Esophagus squamous epithelium (tissue), 5 donors: Measurements from ENCODE around the gene ZNF275. TPM values are rescaled to one million over a fixed set of nuclear protein-coding genes. Genes with fewer than 3 reads are reported as not detected.

Experiments
- DNase-seq: peaks from one replicate; lab custom pipeline; 2025; lab: John Stamatoyannopoulos, UW
- H3K27ac ChIP-seq, 4 donors: fragments of 200-600 bp; sonication (generic); one replicate each; pipeline ENCODE4 v1.5.1; 2016 to 2019; ENCODE audit warnings: mild to moderate bottlenecking in 1 of 4
- H3K27me3 ChIP-seq, 4 donors: fragments of 200-600 bp; sonication (generic); 1 replicate in 3 of 4; 2 replicates in 1 of 4; pipeline versions ENCODE4 v1.5.1 to v1.6.0; 2017 to 2021; ENCODE audit warnings: antibody characterized with exemption in 1 of 4
- H3K36me3 ChIP-seq, 3 donors: fragments of 200-600 bp; sonication (generic); one replicate each; pipeline ENCODE4 v1.5.1; 2016 to 2019
- H3K4me1 ChIP-seq, 3 donors: fragments of 200-600 bp; sonication (generic); one replicate each; pipeline ENCODE4 v1.5.1; 2017 to 2019
- H3K4me3 ChIP-seq, 4 donors: fragments of 200-600 bp; sonication (generic); 1 replicate in 3 of 4; 2 replicates in 1 of 4; pipeline ENCODE4 v1.5.1; 2016 to 2019; ENCODE audit warnings: mild to moderate bottlenecking in 2 of 4, moderate library complexity in 1 of 4
- H3K9me3 ChIP-seq, 3 donors: fragments of 200-600 bp; sonication (generic); one replicate each; pipeline ENCODE4 v1.5.1; 2016 to 2019
- CTCF ChIP-seq, 6 experiments: fragments of 450-650 bp in 4 of 6; fragments of 200-600 bp in 2 of 6; sonication (generic) in 2 of 6; IDR thresholded peaks; one replicate each; pipeline ENCODE4 v1.5.1; 2016 to 2019; ENCODE audit warnings: antibody characterized with exemption in 6 of 6, mild to moderate bottlenecking in 4 of 6, moderate library complexity in 4 of 6
- POLR2A ChIP-seq, 4 donors: fragments of 450-650 bp; IDR thresholded peaks; one replicate each; pipeline ENCODE4 v1.6.1; 2017; ENCODE audit warnings: antibody characterized with exemption in 4 of 4, mild to moderate bottlenecking in 4 of 4, moderate library complexity in 3 of 4
- WGBS, 2 donors: methylation state at CpG; one replicate each; pipeline ENCODE4 v1.1.5; 2018; 5-methylcytosine and 5-hydroxymethylcytosine counted together
- intact Hi-C: fragments of 100-400 bp; cut with DNase I; formaldehyde crosslinking; loops from one replicate; pipeline ENCODE4 v1.15.0; 2022
- total RNA-seq, 4 donors: library from RNA; depleted of rRNA; stranded (reverse); fragments of >200 nt; gene quantifications; one replicate each; pipeline ENCODE4 v1.1.0, GENCODE V29; 2016
- donor health status: DM: yes; HTN: yes; CAD: no.

The ZNF275 gene
- total RNA-seq, 4 donors from 2014 or later, result 1.5 to 6.5 (median 2.9) TPM

GRCh38 chrX:153349952-153350351 is 16.0 kb downstream of the ZNF275 start:
- Histone ChIP-seq H3K9me3 (no peaks in the 10 kb centered on the region), H3K4me1 (no peaks in the 10 kb centered on the region), H3K4me3 (no peak overlapping the region), H3K36me3 (peaks cover 0 to 52% (median 0%) of the 10 kb centered on the region in 3 donors), H3K27me3 (no peaks in the 10 kb centered on the region), H3K27ac (no peak overlapping the region)
- 83 to 90% methylated on average over 1 to 4 of the region's 5 CpGs for WGBS, 2 donors
- TF ChIP-seq CTCF (IDR thresholded peaks at IDR 0.05) (no peak), POLR2A (IDR thresholded peaks at IDR 0.05) (no peak)
- DNase-seq, result no peak
- intact Hi-C loops, result no loop called here

GRCh38 chrX:153351981-153352380 is 18.0 kb downstream of the ZNF275 start:
- H3K4me3 ChIP-seq, result no peak overlapping the region
- DNase-seq, result no peak
- 42 to 82% methylated on average over 5 to 7 of the region's 8 CpGs for WGBS, 2 donors
- TF ChIP-seq CTCF (IDR thresholded peaks at IDR 0.05), result no peak
- no peak for TF ChIP-seq POLR2A (IDR thresholded peaks at IDR 0.05)
- no peak overlapping the region for H3K27ac ChIP-seq
- intact Hi-C loops, result no loop called here
- no peaks in the 10 kb centered on the region for H3K4me1 ChIP-seq
- H3K27me3 ChIP-seq, result no peaks in the 10 kb centered on the region
- peaks cover 0 to 35% (median 0%) of the 10 kb centered on the region in 3 donors for H3K36me3 ChIP-seq
- H3K9me3 ChIP-seq, result peaks cover 0 to 8% (median 0%) of the 10 kb centered on the region in 3 donors

GRCh38 chrX:153352858-153353257 is 18.9 kb downstream of the ZNF275 start:
- TF ChIP-seq CTCF (IDR thresholded peaks at IDR 0.05), result no peak
- no peak for TF ChIP-seq POLR2A (IDR thresholded peaks at IDR 0.05)
- Histone ChIP-seq H3K4me3 (no peak overlapping the region), H3K27ac (no peak overlapping the region), H3K9me3 (peaks cover 0 to 8% (median 0%) of the 10 kb centered on the region in 3 donors), H3K4me1 (no peaks in the 10 kb centered on the region), H3K27me3 (no peaks in the 10 kb centered on the region), H3K36me3 (peaks cover 0 to 26% (median 0%) of the 10 kb centered on the region in 3 donors)
- 80 to 92% methylated on average over 1 of the region's 3 CpGs for WGBS, 2 donors
- no peak for DNase-seq
- intact Hi-C loops, result no loop called here

- H3K27ac ChIP-seq, result no peak overlapping the region
- WGBS, 2 donors, result 73 to 80% methylated on average over 1 to 7 of the region's 12 CpGs
- TF ChIP-seq CTCF (IDR thresholded peaks at IDR 0.05) (no peak), POLR2A (IDR thresholded peaks at IDR 0.05) (no peak)
- H3K4me1 ChIP-seq, result no peaks in the 10 kb centered on the region
- peaks cover 0 to 20% (median 0%) of the 10 kb centered on the region in 3 donors for H3K36me3 ChIP-seq
- no peak overlapping the region for H3K4me3 ChIP-seq
- H3K9me3 ChIP-seq, result peaks cover 0 to 8% (median 0%) of the 10 kb centered on the region in 3 donors
- no peak for DNase-seq
- H3K27me3 ChIP-seq, result no peaks in the 10 kb centered on the region
- intact Hi-C loops, result no loop called here
Measured at GRCh38 chrX:153353416-153353815, 19.5 kb downstream of the ZNF275 start.

GRCh38 chrX:153357877-153358276 is 23.9 kb downstream of the ZNF275 start:
- WGBS, 2 donors, result no CpG with 5 or more reads among the region's 1 CpG
- intact Hi-C loops, result no loop called here
- TF ChIP-seq POLR2A (IDR thresholded peaks at IDR 0.05), result no peak
- no peak for TF ChIP-seq CTCF (IDR thresholded peaks at IDR 0.05)

More at GRCh38 chrX:153357877-153358276, 23.9 kb downstream of the ZNF275 start:
- Histone ChIP-seq H3K27ac (no peak overlapping the region), H3K36me3 (no peaks in the 10 kb centered on the region), H3K9me3 (peaks cover 0 to 8% (median 0%) of the 10 kb centered on the region in 3 donors), H3K4me3 (no peak overlapping the region), H3K27me3 (no peaks in the 10 kb centered on the region), H3K4me1 (no peaks in the 10 kb centered on the region)
- no peak for DNase-seq
